ENCODE data around the gene GPATCH8.
"Not testable (repeated sequence)": the region's sequence is repeated elsewhere in the genome, so short reads cannot be mapped to it uniquely, and the experiment has no call there.

The GPATCH8 gene

DNA sequence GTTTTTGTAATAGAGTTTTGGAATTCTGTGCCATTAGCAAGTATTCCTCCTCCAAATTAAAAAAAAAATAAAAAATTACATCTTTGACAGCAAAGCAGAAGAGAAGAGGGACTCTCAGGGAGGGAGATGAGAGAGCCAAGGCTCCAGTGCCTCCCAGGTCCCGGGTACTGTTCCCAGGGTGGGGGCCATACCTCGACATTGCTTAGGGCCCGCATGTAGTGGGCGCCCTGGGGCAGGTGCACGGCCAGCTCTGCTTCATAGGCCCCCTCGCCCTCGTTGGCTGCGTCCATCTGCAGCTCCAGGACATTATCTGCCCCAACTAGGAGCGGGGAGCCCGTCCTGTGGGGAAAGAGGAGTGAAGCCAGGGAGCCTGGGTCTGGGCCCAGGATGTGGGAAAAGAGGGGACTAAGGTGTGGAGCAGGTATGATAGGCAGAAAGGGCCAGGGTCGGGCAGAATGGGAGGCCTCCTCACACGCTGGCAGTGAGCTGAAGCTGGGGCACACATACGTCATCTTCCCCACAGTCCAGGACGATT, 125.0 kb downstream of the GPATCH8 start:
- DNase-seq (ENCODE audit: low read depth in 1 of 2, low spot score in 1 of 2): no peak

DNA sequence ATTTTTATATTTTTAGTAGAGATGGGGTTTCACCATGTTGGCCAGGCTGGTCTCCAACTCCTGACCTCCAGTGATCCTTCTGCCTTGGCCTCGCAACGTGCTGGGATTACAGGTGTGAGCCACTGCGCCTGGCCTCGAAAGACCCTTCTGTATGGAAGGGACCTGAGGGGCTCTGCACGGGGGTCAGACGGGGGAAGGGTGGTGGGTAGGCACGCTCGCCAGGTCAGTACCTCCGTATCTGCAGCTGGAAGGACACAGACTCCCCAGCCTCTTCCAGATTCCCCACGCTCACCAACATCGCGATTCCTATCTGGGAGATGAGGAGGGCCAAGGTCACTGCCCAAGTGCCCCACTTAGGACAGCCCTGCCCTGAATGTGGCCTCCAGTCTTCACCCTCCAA, 126.4 kb downstream of the GPATCH8 start:
- DNase-seq (ENCODE audit: low read depth in 1 of 2, low spot score in 1 of 2): no peak

DNA sequence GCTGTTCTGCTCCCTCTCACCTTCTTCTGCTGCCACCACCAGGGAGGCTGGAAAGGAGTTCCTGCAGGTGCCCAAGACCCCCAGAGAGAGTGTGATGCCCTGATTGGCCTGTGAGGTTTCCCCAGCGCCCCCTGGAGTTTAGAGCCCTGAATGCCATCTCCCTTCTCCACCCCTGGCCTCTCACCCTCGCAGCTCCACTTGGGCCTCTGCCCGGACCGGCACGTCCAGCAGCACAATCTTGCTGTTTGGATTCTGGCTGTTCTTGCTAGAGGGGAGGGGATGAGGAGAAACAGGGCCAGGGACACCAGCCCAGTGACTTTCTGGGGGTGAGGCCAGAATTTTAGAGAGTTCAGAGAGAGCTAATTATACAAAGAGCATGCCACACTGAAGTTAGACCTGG, 127.1 kb downstream of the GPATCH8 start:
- DNase-seq (ENCODE audit: low read depth in 1 of 2, low spot score in 1 of 2): no peak

DNA sequence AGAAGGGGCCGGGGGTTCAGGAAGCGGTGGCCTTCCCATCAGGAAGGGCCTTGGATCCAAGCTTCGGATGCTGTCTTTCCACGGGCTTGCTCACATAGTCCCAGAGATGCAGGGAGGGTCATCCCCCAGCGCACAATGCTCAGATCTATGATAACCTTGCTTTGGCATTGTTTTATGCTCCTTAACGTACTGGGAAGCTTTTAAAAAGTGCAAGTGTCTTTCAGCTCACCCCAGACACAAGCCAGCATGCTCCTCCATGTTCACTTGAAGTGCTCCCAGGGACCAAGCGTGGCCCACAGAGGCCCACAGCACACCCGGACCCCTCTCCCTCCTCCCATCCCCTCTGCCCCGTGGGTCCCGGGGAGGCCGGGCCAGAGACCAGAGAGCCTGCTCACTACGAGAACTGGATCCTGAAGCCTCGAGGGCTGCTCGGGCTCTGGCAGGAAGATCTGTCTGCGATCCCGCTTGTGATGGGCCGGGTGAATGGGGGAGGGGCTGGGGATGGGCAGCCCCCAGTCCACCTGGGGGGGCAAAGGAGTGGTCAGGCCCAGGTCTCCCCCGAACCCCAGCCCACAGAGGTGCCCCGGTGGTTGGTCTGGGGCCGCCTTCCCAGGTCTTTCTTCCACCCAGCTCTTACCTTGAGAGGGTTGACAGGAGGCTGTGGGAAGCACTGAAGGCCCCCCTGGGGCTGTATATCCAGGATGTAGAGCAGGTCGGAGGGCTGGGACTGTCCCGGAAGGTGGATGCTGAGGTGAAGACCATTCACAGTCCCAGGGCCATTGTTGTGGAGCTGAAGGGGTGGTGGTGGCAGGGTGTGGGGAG, 127.8 kb downstream of the GPATCH8 start:
- no peak for DNase-seq (ENCODE audit: low read depth in 1 of 2, low spot score in 1 of 2)

DNA sequence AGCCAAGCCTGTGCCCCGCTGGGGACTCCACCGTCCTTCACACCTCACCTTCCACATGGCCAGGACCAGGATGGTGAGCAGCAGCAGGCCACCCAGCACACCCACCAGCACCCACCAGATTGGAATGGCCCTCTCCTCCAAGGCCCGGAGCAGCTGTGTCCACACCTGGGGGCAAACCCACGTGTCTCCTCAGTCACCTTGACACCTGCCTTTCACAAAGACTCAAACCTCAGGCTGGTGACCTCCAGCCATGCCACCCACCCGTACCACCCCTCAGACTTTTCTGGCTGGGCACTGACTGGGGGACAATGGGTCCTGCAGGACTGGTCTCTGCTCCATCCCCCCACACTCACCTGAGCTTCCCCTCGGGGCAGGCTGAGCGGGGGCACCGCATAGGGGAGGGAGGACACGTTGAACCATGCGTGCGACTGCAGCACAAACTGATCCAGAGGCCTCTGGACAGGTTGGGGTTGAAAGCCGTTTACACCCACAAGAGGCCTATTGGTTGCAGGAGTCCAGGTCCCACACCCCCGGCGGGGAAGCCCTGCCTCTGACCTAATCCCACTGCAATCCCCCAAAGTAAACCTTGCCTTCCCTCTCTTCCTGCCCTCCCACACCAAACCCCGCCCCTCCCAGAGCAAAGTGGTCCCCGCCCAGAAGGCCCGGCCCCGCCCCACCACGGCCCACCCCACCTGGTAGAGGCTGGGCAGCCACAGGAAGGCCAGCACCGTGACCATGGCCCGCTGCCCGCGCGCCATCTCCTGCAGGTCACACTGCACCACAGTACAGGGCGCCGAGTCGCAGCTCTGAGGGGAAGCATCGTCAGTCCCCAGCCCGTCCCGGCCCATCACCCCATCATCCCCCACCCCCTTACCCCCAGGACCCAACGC, 128.7 kb downstream of the GPATCH8 start:
- no peak for DNase-seq (ENCODE audit: low read depth in 1 of 2, low spot score in 1 of 2)

DNA sequence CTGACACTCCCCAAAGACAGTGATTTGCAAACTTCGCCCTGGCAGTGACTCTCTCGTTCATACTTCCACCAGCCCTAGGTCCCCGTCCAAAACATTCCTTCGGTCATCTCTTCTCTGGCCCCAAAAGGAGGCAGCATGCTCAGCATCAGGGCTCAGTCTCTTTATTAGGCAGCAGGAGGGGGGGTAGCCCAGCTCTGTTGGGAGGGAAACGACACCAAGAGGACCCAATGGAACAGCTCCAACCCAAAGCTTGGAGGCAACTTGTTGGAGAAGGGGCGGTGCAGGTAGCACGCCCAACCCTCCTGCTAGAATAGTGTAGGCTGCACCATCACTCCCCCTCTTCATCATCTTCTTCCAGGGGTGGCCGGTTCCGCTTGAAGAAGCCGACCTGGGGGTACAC, 131.2 kb downstream of the GPATCH8 start:
- no peak for DNase-seq (ENCODE audit: low read depth in 1 of 2, low spot score in 1 of 2)

DNA sequence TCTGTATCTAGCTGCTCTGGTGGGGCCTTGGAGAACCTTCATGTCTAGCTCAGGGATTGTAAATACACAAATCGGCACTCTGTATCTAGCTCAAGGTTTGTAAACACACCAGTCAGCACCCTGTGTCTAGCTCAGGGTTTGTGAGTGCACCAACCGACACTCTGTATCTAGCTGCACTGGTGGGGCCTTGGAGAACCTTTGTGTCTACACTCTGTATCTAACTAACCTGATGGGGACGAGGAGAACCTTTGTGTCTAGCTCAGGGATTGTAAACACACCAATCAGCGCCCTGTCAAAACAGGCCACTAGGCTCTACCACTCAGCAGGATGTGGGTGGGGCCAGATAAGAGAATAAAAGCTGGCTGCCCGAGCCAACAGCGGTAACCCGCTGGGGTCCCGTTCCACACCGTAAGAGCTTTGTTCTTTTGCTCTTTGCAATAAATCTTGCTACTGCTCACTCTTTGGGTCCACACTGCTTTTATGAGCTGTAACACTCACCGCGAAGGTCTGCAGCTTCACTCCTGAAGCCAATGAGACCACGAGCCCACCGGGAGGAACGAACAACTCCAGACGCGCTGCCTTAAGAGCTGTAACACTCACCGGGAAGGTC, 133.7 kb downstream of the GPATCH8 start:
- DNase-seq (ENCODE audit: low read depth in 1 of 2, low spot score in 1 of 2): not testable (repeated sequence)

DNA sequence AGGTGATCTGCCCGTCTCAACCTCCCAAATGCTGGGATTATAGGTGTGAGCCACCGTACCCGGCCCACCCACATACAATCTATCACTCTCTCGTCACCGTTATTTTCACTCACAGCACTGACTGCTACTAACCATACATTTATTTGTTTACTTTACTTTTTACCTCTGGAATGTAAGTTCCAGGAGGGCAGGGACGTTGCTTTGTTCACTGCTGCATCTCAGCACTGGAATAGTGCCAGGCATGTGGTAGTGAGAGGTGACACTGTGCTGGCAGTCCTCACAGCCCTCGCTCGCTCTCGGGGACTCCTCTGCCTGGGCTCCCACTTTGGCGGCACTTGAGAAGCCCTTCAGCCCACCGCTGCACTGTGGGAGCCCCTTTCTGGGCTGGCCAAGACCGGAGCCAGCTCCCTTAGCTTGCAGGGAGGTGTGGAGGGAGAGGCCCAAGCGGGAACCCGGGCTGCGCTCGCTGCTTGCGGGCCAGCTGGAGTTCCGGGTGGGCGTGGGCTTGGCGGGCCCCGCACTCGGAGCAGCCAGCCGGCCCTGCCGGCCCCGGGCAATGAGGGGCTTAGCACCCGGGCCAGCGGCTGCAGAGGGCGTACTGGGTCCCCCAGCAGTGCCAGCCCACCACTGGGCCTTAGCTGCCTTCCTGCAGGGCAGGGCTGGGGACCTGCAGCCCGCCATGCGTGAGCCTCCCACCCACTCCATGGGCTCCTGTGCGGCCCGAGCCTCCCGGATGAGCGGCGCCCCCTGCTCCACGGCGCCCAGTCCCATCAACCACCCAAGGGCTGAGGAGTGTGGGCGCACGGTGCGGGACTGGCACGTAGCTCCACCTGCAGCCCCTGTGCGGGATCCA, 134.6 kb downstream of the GPATCH8 start:
- not testable (repeated sequence) for DNase-seq (ENCODE audit: low read depth in 1 of 2, low spot score in 1 of 2)

DNA sequence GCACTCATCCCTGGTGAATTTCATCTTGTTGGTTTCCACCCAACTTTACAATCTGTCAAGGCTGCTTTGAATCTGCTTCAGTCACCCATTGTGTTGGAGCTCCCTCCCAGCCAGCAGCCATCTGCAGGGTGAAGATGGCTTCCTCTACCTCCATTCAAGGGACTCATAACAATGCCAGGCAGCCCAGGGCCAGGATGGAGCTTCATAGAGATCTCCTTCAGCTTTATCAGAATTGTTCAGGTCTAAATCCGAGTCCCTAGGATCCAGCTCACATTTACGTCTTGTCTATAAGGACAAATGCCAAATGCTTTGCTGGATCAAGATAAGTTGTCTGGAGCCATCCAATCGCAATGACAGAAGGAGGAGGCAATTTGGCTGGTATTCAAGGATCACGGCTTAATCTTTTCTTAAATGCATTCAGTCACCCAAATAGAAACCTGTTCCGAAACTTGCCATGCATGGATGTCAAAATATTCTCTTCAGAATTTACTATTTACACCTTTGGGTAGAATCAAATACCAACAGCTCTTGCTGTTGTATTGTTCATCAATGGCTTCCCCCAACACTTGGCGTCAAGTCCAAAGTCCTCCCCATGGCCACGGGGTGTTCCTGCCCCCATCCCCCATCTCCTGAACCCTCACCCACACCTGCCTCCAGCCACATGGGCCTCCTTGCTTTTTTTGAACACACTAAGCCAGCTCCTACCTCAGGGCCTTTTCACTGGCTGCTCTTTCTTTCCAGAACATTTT, 135.8 kb downstream of the GPATCH8 start:
- no peak for DNase-seq (ENCODE audit: low read depth in 1 of 2, low spot score in 1 of 2)

DNA sequence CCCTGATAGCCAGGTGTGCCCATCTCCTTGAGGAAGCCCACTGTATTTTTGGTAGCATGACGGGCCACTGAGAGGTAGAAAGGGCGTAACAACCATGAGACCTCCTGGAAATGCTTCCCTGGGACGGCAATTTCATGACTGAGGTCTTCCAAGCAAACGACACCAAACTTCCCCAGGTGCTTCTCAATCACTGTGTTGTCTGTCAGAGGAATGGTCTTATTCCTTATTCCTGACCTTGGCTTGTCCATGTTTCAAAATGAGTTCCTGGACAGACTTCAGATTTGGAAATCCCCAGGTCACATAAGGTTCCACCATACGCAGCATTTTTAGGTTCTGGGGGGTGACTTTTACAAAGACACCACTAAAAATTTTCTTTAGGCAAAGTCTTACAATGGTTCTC, 138.2 kb downstream of the GPATCH8 start:
- DNase-seq (ENCODE audit: low read depth in 1 of 2, low spot score in 1 of 2): not testable (repeated sequence)

DNA sequence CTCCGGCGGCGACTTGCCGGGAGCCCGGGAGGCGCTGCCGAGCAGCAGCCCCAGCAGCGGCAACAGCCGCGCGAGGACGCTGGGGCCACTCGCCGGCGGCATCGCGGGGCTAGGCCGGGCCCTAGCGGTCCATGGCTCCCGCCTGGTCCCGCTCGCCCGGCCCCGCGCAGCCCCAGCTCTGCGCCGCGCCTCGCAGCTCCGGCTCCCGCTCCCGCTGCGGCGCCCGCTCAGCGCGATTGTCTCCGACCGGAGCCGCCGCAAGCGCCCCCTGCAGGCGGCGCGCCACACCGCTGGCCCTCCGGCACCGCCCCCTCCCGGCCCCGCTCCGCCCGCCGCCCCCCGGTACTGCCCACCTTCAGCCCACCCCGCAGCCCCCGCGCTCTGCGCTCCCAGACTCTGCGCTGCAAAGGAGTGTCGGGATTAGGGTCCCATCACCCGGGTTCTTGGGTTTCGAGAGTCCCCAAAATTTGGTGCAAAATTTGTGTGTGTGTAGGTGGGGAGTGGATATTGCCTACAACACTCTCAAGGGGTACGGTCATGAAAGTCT, 139.5 kb downstream of the GPATCH8 start, which contains the start of gene FAM171A2:
Gene FAM171A2 (minus strand): TSS at position 241 of the 547 bp plus-strand sequence. CDS start 139 bp downstream, at position 102.
- peak; percentile 32 to 53 for DNase-seq (ENCODE audit: low read depth in 1 of 2, low spot score in 1 of 2)

DNA sequence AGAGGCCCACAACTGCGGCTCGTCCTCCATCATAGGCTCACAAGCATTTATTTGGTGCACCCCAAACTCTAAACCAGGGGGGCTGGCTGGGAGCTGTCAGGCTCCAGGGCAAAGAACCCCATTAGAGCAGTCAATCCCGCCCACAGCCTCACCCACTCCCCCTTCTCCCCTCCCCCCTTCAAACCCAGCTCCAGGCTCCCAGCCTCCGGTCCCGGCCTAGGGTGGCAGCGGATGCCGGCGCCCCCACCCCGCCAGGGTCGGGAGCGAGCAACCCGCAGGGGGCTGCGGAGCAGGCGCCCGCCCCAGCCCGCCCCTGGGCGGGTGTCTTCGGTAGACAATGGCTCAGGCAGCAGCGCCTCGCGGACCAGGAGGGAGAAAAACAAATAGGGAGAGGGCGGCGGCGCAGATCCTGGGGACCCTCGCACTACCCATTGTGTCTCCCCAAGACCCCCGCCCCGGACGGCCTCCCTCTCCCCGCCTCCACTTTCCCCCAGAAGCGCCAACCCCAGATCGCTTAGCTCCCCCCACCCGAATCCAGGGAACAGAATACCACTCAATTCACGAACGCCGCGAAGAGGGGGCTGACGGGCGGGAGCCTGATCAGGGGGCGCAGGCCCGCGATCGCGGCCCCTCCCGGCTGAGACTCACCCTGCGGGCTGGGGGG, 140.1 kb downstream of the GPATCH8 start:
- no peak for DNase-seq (ENCODE audit: low read depth in 1 of 2, low spot score in 1 of 2)

DNA sequence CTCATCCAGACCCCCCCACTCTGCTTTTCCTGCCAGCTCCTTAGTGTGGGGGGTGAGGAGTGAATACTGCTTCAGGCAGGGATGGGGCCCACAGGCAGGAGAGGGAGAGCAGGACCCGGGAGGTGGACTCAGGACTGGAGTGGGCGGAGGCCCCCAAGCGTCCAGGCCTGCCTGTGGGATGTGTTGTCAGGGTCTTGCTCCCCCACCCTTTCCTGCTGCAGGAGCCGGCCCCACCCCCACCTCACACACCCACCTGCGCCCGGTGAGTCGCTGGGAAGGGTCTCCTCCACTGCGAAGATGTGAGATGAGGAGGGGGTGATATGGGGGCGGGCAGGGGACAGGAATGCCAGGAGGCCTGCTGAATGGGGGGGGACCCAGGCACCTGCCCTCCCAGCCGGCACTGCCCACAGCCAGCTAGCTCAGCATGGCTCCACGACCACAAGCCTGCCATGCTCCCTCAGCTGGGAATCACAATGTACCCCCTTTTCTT, 140.7 kb downstream of the GPATCH8 start:
- no peak for DNase-seq (ENCODE audit: low read depth in 1 of 2, low spot score in 1 of 2)

DNA sequence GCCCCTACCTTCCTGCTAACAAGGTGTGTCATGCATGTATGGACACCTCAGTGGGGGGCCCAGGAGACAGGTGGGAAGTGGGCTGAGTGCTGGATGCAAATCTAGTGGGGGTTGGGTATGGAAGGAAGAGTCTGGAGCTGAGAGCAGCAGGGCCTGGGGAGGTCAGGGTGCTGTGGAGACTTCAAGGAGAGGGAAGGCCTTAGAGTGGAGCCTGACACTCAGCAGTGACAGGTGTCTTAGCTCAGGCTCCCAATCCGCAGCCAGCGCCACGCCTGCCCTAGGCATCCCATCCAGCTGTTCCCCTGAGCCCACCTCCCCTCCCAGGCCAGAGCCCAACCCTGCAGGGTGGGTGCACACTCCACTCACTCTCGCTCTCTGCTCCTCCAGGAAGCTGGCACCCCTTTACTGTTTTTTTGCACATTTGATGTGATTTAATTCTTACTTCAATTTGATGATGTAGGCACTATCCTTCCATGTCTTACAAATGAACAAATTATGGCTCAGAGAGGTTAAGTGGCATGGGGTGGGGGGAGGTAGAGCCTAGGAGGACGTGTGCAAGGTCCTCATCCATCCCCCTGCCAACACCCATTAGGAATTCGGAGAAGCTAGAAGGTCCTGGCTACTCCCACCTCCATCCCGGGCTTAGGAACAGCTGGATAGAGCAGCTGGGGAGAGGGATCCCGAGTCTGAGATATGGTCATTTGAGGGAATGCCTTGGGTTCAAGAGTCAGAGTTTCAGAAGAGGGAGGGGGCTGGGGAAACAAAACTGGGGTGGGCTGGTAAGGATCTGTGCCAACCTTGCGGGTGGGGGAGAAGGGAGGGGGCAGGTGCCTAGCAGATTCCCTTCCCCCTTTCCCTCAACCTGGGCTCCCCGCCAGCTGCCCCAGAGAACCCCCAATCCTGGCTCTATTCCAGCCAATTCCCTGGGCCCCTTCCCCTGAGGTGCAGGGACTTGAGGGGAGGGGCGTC, 141.6 kb downstream of the GPATCH8 start:
- DNase-seq (ENCODE audit: low read depth in 1 of 2, low spot score in 1 of 2): no peak

DNA sequence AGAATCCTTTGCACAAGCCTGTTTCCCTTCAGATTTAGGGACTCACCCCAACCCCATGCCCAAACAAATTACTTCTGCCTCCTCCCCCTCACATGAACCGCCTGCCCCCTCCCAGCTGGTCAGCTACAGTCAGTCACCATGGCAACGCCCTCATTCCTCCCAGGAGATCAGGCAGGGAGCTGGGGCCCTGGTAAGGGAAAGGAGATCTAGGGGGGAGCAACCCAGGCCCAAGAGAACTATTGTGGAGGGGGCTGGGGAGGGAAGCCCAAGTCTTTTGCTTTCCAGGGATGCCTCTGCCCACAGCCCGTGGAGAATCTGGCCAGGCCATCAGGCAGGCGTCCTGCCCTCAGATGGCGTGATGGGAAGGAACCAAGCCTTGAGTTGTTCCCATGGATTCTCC, 142.4 kb downstream of the GPATCH8 start:
- DNase-seq (ENCODE audit: low read depth in 1 of 2, low spot score in 1 of 2): no peak

DNA sequence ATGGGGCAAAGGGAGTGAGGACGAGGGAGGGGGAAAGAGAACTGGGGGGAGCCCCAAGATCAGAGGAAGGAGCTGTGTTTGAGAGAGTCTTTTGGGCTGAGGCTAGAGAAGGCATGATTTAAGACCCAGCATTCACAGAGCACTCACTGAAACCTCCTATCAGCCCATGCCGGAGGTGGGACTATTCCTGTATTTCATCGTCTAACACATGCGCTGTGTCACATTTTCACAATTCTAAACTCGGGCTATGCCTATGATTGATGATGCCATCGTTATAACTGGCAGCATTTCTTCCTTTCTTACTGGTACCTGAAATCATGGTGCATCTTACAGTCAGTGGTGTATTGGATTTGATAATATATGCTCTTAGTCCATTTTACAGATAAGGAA, 143.1 kb downstream of the GPATCH8 start:
- no peak for DNase-seq (ENCODE audit: low read depth in 1 of 2, low spot score in 1 of 2)

DNA sequence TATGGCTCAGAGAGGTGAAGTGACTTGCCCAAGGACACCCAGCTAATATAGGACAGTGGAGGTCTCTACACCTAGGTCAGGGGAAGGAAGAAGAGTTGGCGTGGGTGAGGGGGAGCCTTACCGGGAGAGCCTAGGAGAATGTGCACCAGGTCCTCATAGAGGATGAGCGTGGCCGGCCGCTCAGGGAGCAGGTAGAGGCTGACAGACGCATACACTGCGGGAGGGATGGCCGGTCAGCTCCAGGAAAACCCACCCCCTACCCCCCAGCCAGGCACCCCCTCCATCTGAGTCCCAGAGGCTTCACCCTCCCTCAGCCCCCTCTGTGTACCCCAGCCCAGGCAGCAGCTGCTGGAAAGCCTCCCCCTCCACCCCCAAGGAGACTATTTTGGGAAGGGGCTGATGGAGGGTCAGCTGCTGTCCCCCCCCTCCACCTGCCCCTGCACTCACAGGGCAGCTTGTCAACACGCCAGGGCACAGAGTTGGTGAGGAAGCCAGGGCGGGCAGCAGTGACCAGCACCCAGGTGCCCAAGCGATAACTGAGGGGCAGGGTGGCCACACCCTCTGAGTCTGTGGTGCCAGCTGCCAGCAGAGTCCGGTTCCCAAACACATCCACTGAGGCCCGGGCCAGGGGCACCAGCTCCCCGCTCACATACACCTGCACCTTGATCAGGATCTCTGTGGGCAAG, 143.6 kb downstream of the GPATCH8 start:
- no peak for DNase-seq (ENCODE audit: low read depth in 1 of 2, low spot score in 1 of 2)
